ENCODE results near the gene CCNB2. TPM values are rescaled to one million over a fixed set of nuclear protein-coding genes. Genes with fewer than 3 reads are reported as not detected.
"Not testable (repeated sequence)": the region's sequence is repeated elsewhere in the genome, so short reads cannot be mapped to it uniquely, and the experiment has no call there.

Gene CCNB2
- total RNA-seq, 1 donor from 2014 or later: 1.4 TPM

- DNase-seq (ENCODE audit: low read depth): no peak
Measured at GRCh38 chr15:59133929-59134427, 29.0 kb downstream of the CCNB2 start.

- DNase-seq (ENCODE audit: low read depth): no peak
Measured at GRCh38 chr15:59137566-59137965, 32.6 kb downstream of the CCNB2 start.

DNA sequence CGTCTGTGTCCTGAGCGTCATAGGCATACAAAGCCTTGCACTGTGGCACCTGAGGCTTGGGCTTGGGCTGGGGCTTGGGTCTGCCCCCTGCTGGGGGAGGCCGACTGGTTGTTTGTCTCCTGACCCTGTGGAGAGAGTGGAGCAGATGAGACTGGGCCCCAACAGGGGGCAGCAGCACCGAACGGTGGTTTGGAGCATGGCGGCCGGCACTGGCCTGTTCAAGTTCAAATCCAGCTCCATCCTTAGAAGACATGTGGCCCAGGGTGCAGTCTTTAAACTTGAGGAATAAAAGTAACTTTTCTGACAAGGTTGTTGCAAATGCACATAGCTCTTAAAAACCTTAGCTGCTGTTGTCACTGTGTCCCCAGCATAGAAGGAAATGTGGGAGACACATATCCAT, 33.3 kb downstream of the CCNB2 start:
- peak; percentile 26 for DNase-seq (ENCODE audit: low read depth)

GRCh38 chr15:59140422-59141226, 35.7 kb downstream of the CCNB2 start:
- DNase-seq (ENCODE audit: low read depth): no peak

DNA sequence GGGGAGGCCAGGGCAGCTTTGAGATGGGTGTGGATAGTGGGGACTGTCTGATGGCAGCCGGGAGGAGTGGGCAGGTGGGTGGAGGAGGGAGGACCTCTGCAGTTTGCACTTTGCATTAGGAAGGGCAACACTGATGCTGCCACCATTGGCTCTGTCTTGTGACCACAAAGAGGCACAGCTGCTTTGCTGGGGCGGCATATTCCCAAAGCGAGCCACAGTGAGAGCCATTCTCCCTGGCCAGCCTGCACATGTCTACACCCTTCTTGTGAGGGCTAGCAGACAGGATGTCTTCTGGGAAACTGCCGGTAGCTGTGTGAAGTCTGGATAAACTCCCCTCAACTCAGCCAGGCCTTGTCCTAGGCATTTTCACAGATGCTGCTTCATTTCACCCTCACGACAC, 38.3 kb downstream of the CCNB2 start:
- peak; percentile 76 for DNase-seq (ENCODE audit: low read depth)

GRCh38 chr15:59144594-59144993, 39.6 kb downstream of the CCNB2 start:
- DNase-seq (ENCODE audit: low read depth): not testable (repeated sequence)

DNA sequence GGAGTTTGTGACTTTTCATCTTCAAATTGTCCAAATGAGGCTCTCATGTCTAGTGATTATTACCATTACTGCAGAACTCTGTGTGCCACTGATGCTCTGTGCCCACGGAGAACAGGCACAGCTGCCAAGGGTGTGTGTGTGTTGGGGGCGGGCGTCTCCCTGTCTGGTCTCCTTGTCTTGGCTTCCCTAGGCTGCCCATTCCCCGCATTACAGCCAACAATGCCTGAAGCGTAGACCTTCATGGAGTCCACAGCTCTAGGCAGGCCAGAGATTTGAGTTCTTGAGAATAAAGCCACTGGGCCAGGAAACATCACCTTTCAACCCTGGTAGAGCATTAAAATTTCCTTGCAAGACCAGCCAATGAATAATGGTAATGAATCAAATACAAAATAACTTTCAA, 42.7 kb downstream of the CCNB2 start:
- no peak for DNase-seq (ENCODE audit: low read depth)

- no peak for DNase-seq (ENCODE audit: low read depth)
Measured at GRCh38 chr15:59148153-59148833, 43.3 kb downstream of the CCNB2 start.

DNA sequence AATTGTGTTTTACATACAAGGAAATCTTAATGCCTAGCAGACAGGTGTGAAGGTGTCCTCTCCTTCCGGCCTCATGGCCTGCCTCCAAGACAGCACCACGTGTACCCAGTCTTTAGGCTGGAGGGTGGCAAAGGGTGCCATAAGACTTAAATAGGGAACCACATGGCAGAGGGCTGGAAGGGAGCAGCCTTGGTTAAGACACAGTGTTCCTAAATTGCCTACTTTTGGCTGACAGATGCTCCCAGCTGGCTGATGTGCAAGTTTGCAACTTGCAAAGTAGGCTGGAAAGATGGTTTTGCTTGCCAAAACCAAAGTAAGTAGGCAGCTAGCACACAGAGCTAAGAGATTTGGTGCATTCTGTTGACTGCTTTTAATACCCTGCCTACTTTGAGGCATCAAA, 45.2 kb downstream of the CCNB2 start:
- no peak for DNase-seq (ENCODE audit: low read depth)

DNA sequence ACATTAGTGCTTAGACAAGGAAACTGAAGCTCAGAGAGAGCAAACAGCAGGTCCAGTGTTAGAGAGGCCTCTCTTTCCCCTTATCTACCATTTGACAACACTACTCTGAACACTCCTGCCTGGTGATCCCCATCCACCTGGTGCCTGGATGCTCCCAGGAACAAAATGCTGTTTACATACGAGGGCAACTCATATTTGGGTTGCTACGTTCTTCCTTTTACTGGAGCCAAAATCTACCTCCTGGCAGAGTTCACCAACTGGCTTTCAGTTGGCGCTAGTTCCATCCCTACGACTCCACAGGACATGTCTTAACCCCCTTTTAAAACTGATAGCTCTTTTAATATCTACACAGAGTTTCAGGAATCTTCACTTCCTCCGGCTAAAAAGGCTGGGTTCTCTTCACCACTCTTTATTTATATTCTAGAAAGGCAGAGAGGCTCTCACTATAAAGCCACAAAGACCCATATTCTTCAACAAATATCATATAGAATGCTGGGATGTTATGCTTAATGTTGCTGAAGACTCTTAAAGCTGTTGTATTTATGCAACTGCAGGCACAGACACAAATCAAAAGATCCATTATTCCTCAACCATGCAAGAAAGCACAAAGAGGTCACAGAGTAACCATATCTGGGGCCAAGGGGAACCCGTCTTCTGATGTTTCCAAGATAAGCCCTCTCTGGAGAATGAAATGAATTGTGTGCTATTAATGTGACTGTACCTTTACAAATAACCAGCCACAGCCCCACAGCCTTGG, 47.9 kb downstream of the CCNB2 start:
- DNase-seq (ENCODE audit: low read depth): no peak

GRCh38 chr15:59153466-59153865, 48.5 kb downstream of the CCNB2 start:
- no peak for DNase-seq (ENCODE audit: low read depth)

- no peak for DNase-seq (ENCODE audit: low read depth)
Measured at GRCh38 chr15:59154243-59154642, 49.3 kb downstream of the CCNB2 start.

GRCh38 chr15:59155431-59155830, 50.5 kb downstream of the CCNB2 start:
- DNase-seq (ENCODE audit: low read depth): no peak

GRCh38 chr15:59157396-59157795, 52.5 kb downstream of the CCNB2 start:
- no peak for DNase-seq (ENCODE audit: low read depth)

DNA sequence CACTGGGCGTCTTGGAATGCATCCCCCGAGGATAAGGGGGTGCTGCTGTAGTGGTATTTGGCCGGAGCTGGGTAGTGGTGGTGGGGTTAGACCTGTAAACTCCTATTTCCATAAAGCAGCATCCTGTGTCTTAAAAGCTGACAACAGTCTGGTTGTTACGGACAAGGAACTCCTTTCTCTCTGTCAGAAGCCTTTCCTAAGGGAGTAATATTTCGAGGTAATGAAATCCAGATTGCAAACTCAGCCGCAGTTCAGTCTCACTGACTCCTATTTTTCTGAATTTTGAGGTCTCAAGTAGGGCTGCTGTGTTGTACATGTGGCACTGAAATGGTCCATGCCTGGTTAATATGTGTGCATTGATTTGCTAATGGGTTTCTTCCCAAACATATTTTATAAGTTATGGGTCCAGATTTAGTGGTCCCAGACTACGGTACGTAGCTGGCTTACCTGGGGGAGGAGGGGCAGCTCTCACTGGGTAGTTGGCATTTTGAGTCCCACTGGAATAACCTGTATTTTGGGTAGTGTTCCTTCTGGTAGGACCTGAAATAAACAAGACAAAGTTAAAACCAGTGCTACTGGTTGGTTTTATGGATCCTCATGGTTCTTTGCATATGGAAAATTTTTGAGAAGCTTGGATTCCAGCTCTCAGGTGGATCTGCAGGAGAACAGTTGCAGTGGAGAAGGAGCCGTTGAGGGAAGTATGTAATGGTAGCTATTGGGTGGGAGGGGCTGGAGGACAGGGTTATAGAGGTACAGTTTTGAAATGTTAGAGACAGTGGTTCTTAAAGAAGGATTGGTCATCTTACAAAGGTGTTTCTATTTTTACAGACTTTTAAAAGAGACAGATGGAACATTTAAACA, 53.1 kb downstream of the CCNB2 start:
- DNase-seq (ENCODE audit: low read depth): no peak

GRCh38 chr15:59158701-59159034, 53.7 kb downstream of the CCNB2 start:
- DNase-seq (ENCODE audit: low read depth): no peak

- DNase-seq (ENCODE audit: low read depth): no peak
Measured at GRCh38 chr15:59159210-59159609, 54.3 kb downstream of the CCNB2 start.

GRCh38 chr15:59160880-59161593, 56.1 kb downstream of the CCNB2 start:
- no peak for DNase-seq (ENCODE audit: low read depth)

- DNase-seq (ENCODE audit: low read depth): not testable (repeated sequence)
Measured at GRCh38 chr15:59162080-59162479, 57.1 kb downstream of the CCNB2 start.

- DNase-seq (ENCODE audit: low read depth): peak; percentile 33
Measured at GRCh38 chr15:59165726-59166125, 60.8 kb downstream of the CCNB2 start.

Data from myocyte (in vitro differentiated cells).